ENCODE measurements around the gene LOC101059915.
A peak's percentile ranks its signal among the peaks of the same experiment; 100 is the strongest.

Gene LOC101059915

DNA sequence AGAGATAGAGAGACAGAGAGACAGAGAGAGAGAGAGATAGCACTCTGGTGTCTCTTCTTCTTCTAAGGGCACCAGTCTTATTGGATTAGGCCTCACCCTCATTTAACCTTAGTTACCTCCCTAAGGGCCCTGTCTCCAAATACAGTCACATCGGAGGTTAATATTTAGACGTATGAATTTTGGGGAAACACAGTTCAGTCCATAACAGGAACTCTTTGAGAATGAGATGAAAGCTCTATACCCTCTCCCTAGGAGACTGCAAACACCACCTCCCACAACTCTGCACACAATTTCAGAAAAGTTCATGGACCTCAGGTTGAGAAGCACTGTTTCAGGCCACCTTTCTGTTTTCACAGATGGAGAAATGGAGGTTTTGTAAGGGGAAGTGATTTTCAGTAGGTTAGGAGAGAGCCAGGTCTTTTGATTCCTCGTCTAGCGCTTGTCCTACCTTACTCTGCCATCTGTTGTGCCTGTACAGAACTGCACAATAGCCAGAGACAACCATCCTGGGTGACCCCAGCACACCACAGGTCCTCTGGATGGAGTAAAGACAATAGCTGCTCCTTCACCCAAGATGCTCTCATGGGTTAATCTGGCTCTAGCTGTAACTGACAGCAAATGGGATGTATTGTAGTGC, 16.9 kb upstream of the LOC101059915 start:
- intact Hi-C loops (cut with DNase I) = no loop called here
- Histone ChIP-seq H3K4me3 (no peak overlapping the region), H3K27me3 (peaks cover 0 to 5% (median 0%) of the 10 kb centered on the region in 4 donors), H3K9me3 (no peaks in the 10 kb centered on the region), H3K27ac (replicated peaks in 1 of 4) (no peak overlapping the region), H3K4me1 (no peaks in the 10 kb centered on the region), H3K36me3 (no peaks in the 10 kb centered on the region)
- 87% methylated on average over 4 of the region's 4 CpGs for WGBS
- DNase-seq (ENCODE audit: extremely low spot score) = no peak
- TF ChIP-seq EP300 (IDR thresholded peaks at IDR 0.05) (no peak), POLR2AphosphoS5 (IDR thresholded peaks at IDR 0.05) (no peak), POLR2A (IDR thresholded peaks at IDR 0.05; ENCODE audit: low read depth) (no peak)
- TF ChIP-seq, protein P1, sequence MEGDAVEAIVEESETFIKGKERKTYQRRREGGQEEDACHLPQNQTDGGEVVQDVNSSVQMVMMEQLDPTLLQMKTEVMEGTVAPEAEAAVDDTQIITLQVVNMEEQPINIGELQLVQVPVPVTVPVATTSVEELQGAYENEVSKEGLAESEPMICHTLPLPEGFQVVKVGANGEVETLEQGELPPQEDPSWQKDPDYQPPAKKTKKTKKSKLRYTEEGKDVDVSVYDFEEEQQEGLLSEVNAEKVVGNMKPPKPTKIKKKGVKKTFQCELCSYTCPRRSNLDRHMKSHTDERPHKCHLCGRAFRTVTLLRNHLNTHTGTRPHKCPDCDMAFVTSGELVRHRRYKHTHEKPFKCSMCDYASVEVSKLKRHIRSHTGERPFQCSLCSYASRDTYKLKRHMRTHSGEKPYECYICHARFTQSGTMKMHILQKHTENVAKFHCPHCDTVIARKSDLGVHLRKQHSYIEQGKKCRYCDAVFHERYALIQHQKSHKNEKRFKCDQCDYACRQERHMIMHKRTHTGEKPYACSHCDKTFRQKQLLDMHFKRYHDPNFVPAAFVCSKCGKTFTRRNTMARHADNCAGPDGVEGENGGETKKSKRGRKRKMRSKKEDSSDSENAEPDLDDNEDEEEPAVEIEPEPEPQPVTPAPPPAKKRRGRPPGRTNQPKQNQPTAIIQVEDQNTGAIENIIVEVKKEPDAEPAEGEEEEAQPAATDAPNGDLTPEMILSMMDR (IDR thresholded peaks at IDR 0.05) = no peak

DNA sequence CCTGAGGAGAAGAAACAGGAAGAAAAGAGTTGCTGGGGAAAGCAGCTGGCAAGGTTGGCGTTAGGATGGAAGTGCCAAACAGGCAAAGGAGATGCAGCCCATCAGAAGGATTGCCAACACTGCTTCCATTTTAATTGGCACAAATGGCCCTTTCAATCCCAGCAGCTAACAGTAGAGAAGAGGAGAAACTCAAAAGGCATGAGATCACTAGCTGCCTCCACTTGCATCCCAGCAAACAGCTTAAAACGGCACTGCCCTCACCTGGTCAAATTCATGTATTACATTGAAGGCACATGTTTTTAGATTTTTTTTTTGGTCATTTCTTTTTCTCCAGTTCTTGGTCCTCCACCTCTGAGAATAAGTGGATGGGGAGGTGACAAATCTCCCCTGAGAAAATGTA, 14.9 kb upstream of the LOC101059915 start:
- no peak for TF ChIP-seq POLR2A (IDR thresholded peaks at IDR 0.05; ENCODE audit: low read depth)
- TF ChIP-seq, protein P1 (IDR thresholded peaks at IDR 0.05) = peak; percentile 50 to 61 (median 55)
- H3K27me3 ChIP-seq = no peaks in the 10 kb centered on the region
- no peaks in the 10 kb centered on the region for H3K36me3 ChIP-seq
- no peak overlapping the region for H3K4me3 ChIP-seq
- 41% methylated on average over 2 of the region's 2 CpGs for WGBS
- intact Hi-C loops (cut with DNase I) = no loop called here
- no peaks in the 10 kb centered on the region for H3K9me3 ChIP-seq
- no peak for DNase-seq (ENCODE audit: extremely low spot score)
- no peaks in the 10 kb centered on the region for H3K4me1 ChIP-seq
- no peak overlapping the region for H3K27ac ChIP-seq (replicated peaks in 1 of 4)

DNA sequence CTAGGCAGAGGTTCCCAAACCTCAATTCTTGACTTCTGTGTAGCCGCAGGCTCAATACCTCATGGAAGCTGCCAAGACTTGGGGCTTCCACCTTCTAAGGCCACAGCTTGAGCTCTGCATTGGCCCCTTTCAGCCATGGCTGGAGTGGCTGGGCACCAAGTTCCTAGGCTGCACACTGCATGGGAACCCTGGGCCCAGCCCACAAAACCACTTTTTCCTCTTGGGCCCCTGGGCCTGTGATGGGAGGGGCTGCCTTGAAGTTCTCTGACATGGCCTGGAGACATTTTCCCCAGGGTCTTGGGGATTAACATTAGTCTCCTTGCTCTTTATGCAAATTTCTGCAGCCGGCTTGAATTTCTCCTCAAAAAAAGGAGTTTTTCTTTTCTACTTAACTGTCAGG, 14.0 kb upstream of the LOC101059915 start:
- no peak overlapping the region for H3K27ac ChIP-seq (replicated peaks in 1 of 4)
- DNase-seq (ENCODE audit: extremely low spot score) = no peak
- no peaks in the 10 kb centered on the region for H3K27me3 ChIP-seq
- no peaks in the 10 kb centered on the region for H3K36me3 ChIP-seq
- H3K4me3 ChIP-seq = no peak overlapping the region
- H3K9me3 ChIP-seq = no peaks in the 10 kb centered on the region
- H3K4me1 ChIP-seq = no peaks in the 10 kb centered on the region
- WGBS = 90% methylated on average over 2 of the region's 2 CpGs
- TF ChIP-seq, protein P1 (IDR thresholded peaks at IDR 0.05) = no peak
- no peak for TF ChIP-seq EP300 (IDR thresholded peaks at IDR 0.05)
- TF ChIP-seq POLR2AphosphoS5 (IDR thresholded peaks at IDR 0.05) = no peak
- TF ChIP-seq POLR2A (IDR thresholded peaks at IDR 0.05; ENCODE audit: low read depth) = no peak
- intact Hi-C loops (cut with DNase I) = no loop called here

DNA sequence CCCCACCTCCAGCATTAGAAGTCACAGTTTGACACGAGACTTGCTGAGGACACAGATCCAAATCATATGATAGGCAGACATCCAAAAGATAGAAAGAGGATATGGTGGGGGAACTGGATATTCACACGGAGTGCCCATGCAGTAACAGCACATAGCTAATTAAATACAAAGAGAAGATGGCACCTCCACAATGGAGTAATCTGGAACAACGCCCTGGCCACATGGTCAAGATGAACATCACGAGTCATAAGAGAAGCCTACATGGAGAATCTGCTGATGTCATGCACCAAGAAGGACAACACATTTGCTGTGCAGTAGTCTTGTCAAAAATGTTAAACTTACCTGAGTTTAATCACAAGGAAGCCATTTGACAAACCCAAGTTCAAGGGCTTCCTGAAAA, 10.1 kb upstream of the LOC101059915 start:
- Histone ChIP-seq H3K36me3 (no peaks in the 10 kb centered on the region), H3K4me1 (no peaks in the 10 kb centered on the region), H3K9me3 (no peaks in the 10 kb centered on the region), H3K27ac (replicated peaks in 1 of 4) (no peak overlapping the region), H3K27me3 (no peaks in the 10 kb centered on the region), H3K4me3 (no peak overlapping the region)
- DNase-seq (ENCODE audit: extremely low spot score) = no peak
- 62% methylated on average over 4 of the region's 4 CpGs for WGBS
- TF ChIP-seq POLR2A (IDR thresholded peaks at IDR 0.05; ENCODE audit: low read depth) = no peak
- TF ChIP-seq, protein P1 (IDR thresholded peaks at IDR 0.05) = no peak
- TF ChIP-seq POLR2AphosphoS5 (IDR thresholded peaks at IDR 0.05) = no peak
- no peak for TF ChIP-seq EP300 (IDR thresholded peaks at IDR 0.05)
- intact Hi-C loops (cut with DNase I) = no loop called here

DNA sequence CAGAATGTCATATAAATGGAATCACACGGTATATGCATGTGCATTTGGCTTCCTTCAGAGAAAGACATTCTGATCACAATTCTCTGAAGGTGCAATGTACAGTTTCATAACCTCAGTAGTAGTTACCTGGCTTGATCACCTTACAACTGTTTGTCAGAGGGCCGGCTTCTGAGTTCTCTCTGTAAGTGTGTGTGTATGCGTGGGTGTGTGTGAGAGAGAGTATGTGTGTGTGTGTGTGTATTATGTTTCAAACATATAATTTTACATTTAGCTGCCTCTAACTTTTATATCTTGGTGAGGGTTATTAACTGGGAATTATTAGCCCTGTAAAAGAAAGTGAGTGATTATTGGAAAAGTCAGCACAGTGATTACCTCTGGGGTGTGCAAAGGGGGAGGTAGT, 8.0 kb upstream of the LOC101059915 start:
- Histone ChIP-seq H3K36me3 (no peaks in the 10 kb centered on the region), H3K27me3 (no peaks in the 10 kb centered on the region), H3K4me3 (no peak overlapping the region), H3K4me1 (no peaks in the 10 kb centered on the region), H3K9me3 (no peaks in the 10 kb centered on the region), H3K27ac (replicated peaks in 1 of 4) (no peak overlapping the region)
- intact Hi-C loops (cut with DNase I) = no loop called here
- TF ChIP-seq EP300 (IDR thresholded peaks at IDR 0.05) = no peak
- no peak for TF ChIP-seq POLR2AphosphoS5 (IDR thresholded peaks at IDR 0.05)
- TF ChIP-seq, protein P1 (IDR thresholded peaks at IDR 0.05) = no peak
- no peak for TF ChIP-seq POLR2A (IDR thresholded peaks at IDR 0.05; ENCODE audit: low read depth)
- DNase-seq (ENCODE audit: extremely low spot score) = no peak
- WGBS = 69% methylated on average over 3 of the region's 3 CpGs
